ENCODE measurements around the gene PARD3B.

GRCh38 chr2:204885747-204886146 is 340.5 kb downstream of the PARD3B start:
- TF ChIP-seq CTCF (IDR thresholded peaks at IDR 0.05; ENCODE audit: insufficient read depth, low read length) (no peak), POLR2AphosphoS5 (IDR thresholded peaks at IDR 0.05; ENCODE audit: low read depth) (no peak), GABPA (IDR thresholded peaks at IDR 0.05; ENCODE audit: low read depth) (no peak), REST (IDR thresholded peaks at IDR 0.05; ENCODE audit: insufficient replicate concordance, low read depth) (no peak), SPI1 (IDR thresholded peaks at IDR 0.05; ENCODE audit: borderline replicate concordance, low read depth) (no peak)
